ENCODE results near the gene TEKT2.
A peak's percentile ranks its signal among the peaks of the same experiment; 100 is the strongest.

The TEKT2 gene

GRCh38 chr1:36055706-36056105, 28.2 kb upstream of the TEKT2 start:
- FAIRE-seq (peak; percentile 80), DNase-seq (ENCODE audit: insufficient read length, low spot score) (no peak)
- no peak for TF ChIP-seq CTCF (IDR thresholded peaks at IDR 0.05; ENCODE audit: insufficient read depth, missing control alignments)

- FAIRE-seq = no peak
- no peak for DNase-seq (ENCODE audit: insufficient read length, low spot score)
- no peak for TF ChIP-seq CTCF (IDR thresholded peaks at IDR 0.05; ENCODE audit: insufficient read depth, missing control alignments)
These were observed 21.6 kb upstream of the TEKT2 start for GRCh38 chr1:36062315-36062714.

- FAIRE-seq (no peak), DNase-seq (ENCODE audit: insufficient read length, low spot score) (no peak)
- TF ChIP-seq CTCF (IDR thresholded peaks at IDR 0.05; ENCODE audit: insufficient read depth, missing control alignments) = no peak
These were observed 16.0 kb upstream of the TEKT2 start for GRCh38 chr1:36067871-36068270.

- TF ChIP-seq CTCF (IDR thresholded peaks at IDR 0.05; ENCODE audit: insufficient read depth, missing control alignments) = no peak
- no peak for DNase-seq (ENCODE audit: insufficient read length, low spot score)
- FAIRE-seq = no peak
These were observed 15.0 kb upstream of the TEKT2 start for GRCh38 chr1:36068866-36069265.

GRCh38 chr1:36070349-36070748, 13.5 kb upstream of the TEKT2 start:
- FAIRE-seq = no peak
- no peak for DNase-seq (ENCODE audit: insufficient read length, low spot score)
- TF ChIP-seq CTCF (IDR thresholded peaks at IDR 0.05; ENCODE audit: insufficient read depth, missing control alignments) = no peak

- no peak for TF ChIP-seq CTCF (IDR thresholded peaks at IDR 0.05; ENCODE audit: insufficient read depth, missing control alignments)
- FAIRE-seq (no peak), DNase-seq (ENCODE audit: insufficient read length, low spot score) (no peak)
These were observed 6.8 kb upstream of the TEKT2 start for GRCh38 chr1:36076979-36077573.

GRCh38 chr1:36080236-36080635, 3.7 kb upstream of the TEKT2 start:
- no peak for TF ChIP-seq CTCF (IDR thresholded peaks at IDR 0.05; ENCODE audit: insufficient read depth, missing control alignments)
- FAIRE-seq (no peak), DNase-seq (ENCODE audit: insufficient read length, low spot score) (no peak)
